ENCODE data around the gene RBM47.
"Not testable (repeated sequence)": the region's sequence is repeated elsewhere in the genome, so short reads cannot be mapped to it uniquely, and the experiment has no call there.

Gene RBM47

GRCh38 chr4:40399578-40399977 is 230.1 kb downstream of the RBM47 start:
- DNase-seq = no peak

GRCh38 chr4:40395908-40396793 is 233.5 kb downstream of the RBM47 start:
- DNase-seq = no peak

- DNase-seq = no peak
Measured at GRCh38 chr4:40395166-40395900, 234.3 kb downstream of the RBM47 start.

GRCh38 chr4:40394236-40394635 is 235.4 kb downstream of the RBM47 start:
- no peak for DNase-seq

GRCh38 chr4:40392241-40392640 is 237.4 kb downstream of the RBM47 start:
- not testable (repeated sequence) for DNase-seq

- DNase-seq = no peak
Measured at GRCh38 chr4:40389986-40390385, 239.7 kb downstream of the RBM47 start.

GRCh38 chr4:40388239-40388638 is 241.4 kb downstream of the RBM47 start:
- DNase-seq = no peak

GRCh38 chr4:40380647-40381046 is 249.0 kb downstream of the RBM47 start:
- DNase-seq = no peak

GRCh38 chr4:40379248-40379647 is 250.4 kb downstream of the RBM47 start:
- DNase-seq = no peak

- DNase-seq = no peak
Measured at GRCh38 chr4:40378619-40379018, 251.0 kb downstream of the RBM47 start.

GRCh38 chr4:40377512-40378365 is 251.9 kb downstream of the RBM47 start:
- no peak for DNase-seq

- no peak for DNase-seq
Measured at GRCh38 chr4:40375620-40376019, 254.0 kb downstream of the RBM47 start.

- DNase-seq = no peak
Measured at GRCh38 chr4:40375095-40375494, 254.6 kb downstream of the RBM47 start.

- no peak for DNase-seq
Measured at GRCh38 chr4:40373636-40374035, 256.0 kb downstream of the RBM47 start.
